Fibroblast of the aortic adventitia (primary cell): ENCODE results near the gene PTPRQ. TPM values are rescaled to one million over a fixed set of nuclear protein-coding genes. Genes with fewer than 3 reads are reported as not detected.
"Not testable (repeated sequence)": the region's sequence is repeated elsewhere in the genome, so short reads cannot be mapped to it uniquely, and the experiment has no call there.

ENCODE experiments used
- DNase-seq: peaks from one replicate; pipeline ENCODE4 v3.0.0-alpha.2; 2010; ENCODE audit warnings: low read depth
- H3K4me3 ChIP-seq: 2 replicates; pipeline ENCODE4 v1.5.1; 2011; ENCODE audit warnings: low read depth, mild to moderate bottlenecking, control low read depth, low read length, moderate library complexity
- CTCF ChIP-seq: IDR thresholded peaks from 2 replicates; pipeline ENCODE4 v1.5.1; 2011; ENCODE audit warnings: mild to moderate bottlenecking, low read length, control low read depth, inconsistent platforms; ENCODE audit not compliant: insufficient read depth
- total RNA-seq: library from RNA; depleted of rRNA; stranded (reverse); fragments of >200 nt; gene quantifications from 2 replicates; pipeline ENCODE4 v1.2.3, GENCODE V29; 2012; ENCODE audit warnings: low replicate concordance

Gene PTPRQ
- total RNA-seq, 1 donor: 1.2 TPM

- no peak for DNase-seq
- no peak for TF ChIP-seq CTCF
These were observed 26.4 kb downstream of the PTPRQ start for GRCh38 chr12:80470403-80470802.

GRCh38 chr12:80472236-80472635 is 28.2 kb downstream of the PTPRQ start:
- no peak for TF ChIP-seq CTCF
- no peak for DNase-seq

More at GRCh38 chr12:80470403-80470802, 26.4 kb downstream of the PTPRQ start:
- no peak overlapping the region for H3K4me3 ChIP-seq

GRCh38 chr12:80472911-80473500 is 29.0 kb downstream of the PTPRQ start:
- peak; percentile 54 for TF ChIP-seq CTCF
- DNase-seq: peak; percentile 85
- H3K4me3 ChIP-seq: no peak overlapping the region

More at GRCh38 chr12:80472236-80472635, 28.2 kb downstream of the PTPRQ start:
- no peak overlapping the region for H3K4me3 ChIP-seq

GRCh38 chr12:80477521-80478145 is 33.6 kb downstream of the PTPRQ start:
- H3K4me3 ChIP-seq, DNase-seq: not testable (repeated sequence)

GRCh38 chr12:80484746-80485145 is 40.7 kb downstream of the PTPRQ start:
- no peak for DNase-seq
- no peak for TF ChIP-seq CTCF
- no peak overlapping the region for H3K4me3 ChIP-seq

GRCh38 chr12:80485222-80485987 is 41.4 kb downstream of the PTPRQ start:
- no peak for TF ChIP-seq CTCF
- H3K4me3 ChIP-seq: no peak overlapping the region

GRCh38 chr12:80490329-80490728 is 46.3 kb downstream of the PTPRQ start:
- H3K4me3 ChIP-seq: no peak overlapping the region
- DNase-seq: no peak
- TF ChIP-seq CTCF: no peak

More at GRCh38 chr12:80485222-80485987, 41.4 kb downstream of the PTPRQ start:
- no peak for DNase-seq
